Colonic mucosa (tissue), 4 donors: ENCODE measurements around the gene TMEM132D. TPM values are rescaled to one million over a fixed set of nuclear protein-coding genes. Genes with fewer than 3 reads are reported as not detected.

Experiments used
- DNase-seq: peaks from one replicate; pipeline ENCODE4 v3.0.0-alpha.2; 2020
- H3K27ac ChIP-seq: fragments of 200-600 bp; one replicate; pipeline ENCODE4 v1.8.0; 2021
- H3K27me3 ChIP-seq: fragments of 200-600 bp; one replicate; pipeline ENCODE4 v1.8.0; 2021
- H3K36me3 ChIP-seq: fragments of 200-600 bp; one replicate; pipeline ENCODE4 v1.8.0; 2021
- H3K4me1 ChIP-seq: fragments of 200-600 bp; one replicate; pipeline ENCODE4 v1.8.0; 2021; ENCODE audit warnings: mild to moderate bottlenecking
- H3K4me3 ChIP-seq: fragments of 200-600 bp; one replicate; pipeline ENCODE4 v1.8.0; 2021
- H3K9ac ChIP-seq, 2 donors: one replicate each; pipeline ENCODE4 v1.7.0; 2013; ENCODE audit warnings: control low read depth in 2 of 2, low read depth in 2 of 2, low read length in 2 of 2
- H3K9me3 ChIP-seq: fragments of 200-600 bp; one replicate; pipeline ENCODE4 v1.8.0; 2021
- CTCF ChIP-seq: fragments of 200-600 bp; IDR thresholded peaks from one replicate; pipeline ENCODE4 v1.8.0; 2022; ENCODE audit warnings: antibody characterized with exemption, mild to moderate bottlenecking
- intact Hi-C: fragments of 100-400 bp; cut with DNase I; formaldehyde crosslinking; loops from one replicate; pipeline ENCODE4 v1.14.1; 2022
- total RNA-seq, 2 donors: library from RNA; stranded (reverse); fragmentation: NEBNext Ultra II Directional in 1 of 2; extraction: Animal tissue kit (Norgen Biotek cat#: 25700) in 1 of 2; gene quantifications; one replicate each; pipeline ENCODE4 v1.2.1, GENCODE V29; 2021
- donor health status: healthy.
- donor health status: DM: no; HTN: no; CAD: no.
- donor health status: DM: no; HTN: no; CAD: no.

Gene TMEM132D
- total RNA-seq, 2 donors from 2014 or later, result 0.17 to 0.32 TPM

GRCh38 chr12:129357233-129357632 lies 546.6 kb downstream of the TMEM132D start:
- intact Hi-C loops, result no loop called here
- TF ChIP-seq CTCF, result no peak

GRCh38 chr12:129351481-129351880 lies 552.3 kb downstream of the TMEM132D start:
- TF ChIP-seq CTCF, result no peak
- intact Hi-C loops, result no loop called here
- Histone ChIP-seq H3K4me3 (no peak overlapping the region), H3K9ac (no peak overlapping the region), H3K27me3 (no peaks in the 10 kb centered on the region), H3K9me3 (no peaks in the 10 kb centered on the region), H3K4me1 (no peaks in the 10 kb centered on the region), H3K27ac (no peak overlapping the region), H3K36me3 (no peaks in the 10 kb centered on the region)
- no peak for DNase-seq

More at GRCh38 chr12:129357233-129357632, 546.6 kb downstream of the TMEM132D start:
- H3K4me3 ChIP-seq, result no peak overlapping the region
- H3K9ac ChIP-seq, result no peak overlapping the region
- H3K27me3 ChIP-seq, result no peaks in the 10 kb centered on the region
- no peak for DNase-seq
- H3K9me3 ChIP-seq, result no peaks in the 10 kb centered on the region
- no peaks in the 10 kb centered on the region for H3K36me3 ChIP-seq
- no peaks in the 10 kb centered on the region for H3K4me1 ChIP-seq
- H3K27ac ChIP-seq, result no peak overlapping the region

- no peak for TF ChIP-seq CTCF
- H3K36me3 ChIP-seq, result no peaks in the 10 kb centered on the region
- intact Hi-C loops, result no loop called here
- H3K9me3 ChIP-seq, result no peaks in the 10 kb centered on the region
- H3K27ac ChIP-seq, result no peak overlapping the region
- no peaks in the 10 kb centered on the region for H3K27me3 ChIP-seq
- no peak overlapping the region for H3K9ac ChIP-seq
- no peak for DNase-seq
- H3K4me1 ChIP-seq, result no peaks in the 10 kb centered on the region
- H3K4me3 ChIP-seq, result no peak overlapping the region
These were observed 564.5 kb downstream of the TMEM132D start for GRCh38 chr12:129339336-129339735.

- H3K27me3 ChIP-seq, result no peaks in the 10 kb centered on the region
- intact Hi-C loops, result no loop called here
- DNase-seq, result no peak
- no peak overlapping the region for H3K4me3 ChIP-seq
- no peaks in the 10 kb centered on the region for H3K36me3 ChIP-seq
- no peaks in the 10 kb centered on the region for H3K9me3 ChIP-seq
- no peaks in the 10 kb centered on the region for H3K4me1 ChIP-seq
- H3K27ac ChIP-seq, result no peak overlapping the region
- TF ChIP-seq CTCF, result no peak
- H3K9ac ChIP-seq, result no peak overlapping the region
These were observed 566.4 kb downstream of the TMEM132D start for GRCh38 chr12:129337413-129337812.

- H3K9me3 ChIP-seq, result no peaks in the 10 kb centered on the region
- TF ChIP-seq CTCF, result no peak
- intact Hi-C loops, result no loop called here
These were observed 568.1 kb downstream of the TMEM132D start for GRCh38 chr12:129335773-129336172.

GRCh38 chr12:129332286-129332685 lies 571.5 kb downstream of the TMEM132D start:
- Histone ChIP-seq H3K9ac (no peak overlapping the region), H3K4me1 (no peaks in the 10 kb centered on the region), H3K9me3 (no peaks in the 10 kb centered on the region), H3K36me3 (no peaks in the 10 kb centered on the region), H3K27me3 (no peaks in the 10 kb centered on the region), H3K27ac (no peak overlapping the region), H3K4me3 (no peak overlapping the region)
- intact Hi-C loops, result no loop called here
- DNase-seq, result no peak
- TF ChIP-seq CTCF, result no peak

More at GRCh38 chr12:129335773-129336172, 568.1 kb downstream of the TMEM132D start:
- no peak overlapping the region for H3K27ac ChIP-seq
- H3K9ac ChIP-seq, result no peak overlapping the region
- no peaks in the 10 kb centered on the region for H3K4me1 ChIP-seq
- no peaks in the 10 kb centered on the region for H3K27me3 ChIP-seq
- no peak for DNase-seq
- no peak overlapping the region for H3K4me3 ChIP-seq
- H3K36me3 ChIP-seq, result no peaks in the 10 kb centered on the region
